PC-9 (cell line): ENCODE measurements around the gene USP34.

Experiments used
- CTCF ChIP-seq: fragments of 200-600 bp; sonication (generic); conservative IDR thresholded peaks from 2 replicates; pipeline ENCODE4 v1.6.1; 2017; ENCODE audit warnings: mixed run types, antibody characterized with exemption, mild to moderate bottlenecking, moderate library complexity
- EZH2 ChIP-seq: fragments of 200-600 bp; sonication (generic); IDR thresholded peaks from 2 replicates; pipeline ENCODE4 v1.8.0; 2017; ENCODE audit warnings: antibody characterized with exemption, low read depth

GRCh38 chr2:61405813-61406212 lies 65.1 kb downstream of the USP34 start:
- TF ChIP-seq CTCF (no peak), EZH2 (no peak)
